CD4-positive, alpha-beta T cell treated with Interleukin-15 for 4 hours (primary cell): Measurements from ENCODE around the gene IL4I1.

ENCODE experiments used
- DNase-seq: peaks from one replicate; pipeline ENCODE4 v3.0.0-alpha.2; 2020; ENCODE audit warnings: low spot score

The IL4I1 gene

DNA sequence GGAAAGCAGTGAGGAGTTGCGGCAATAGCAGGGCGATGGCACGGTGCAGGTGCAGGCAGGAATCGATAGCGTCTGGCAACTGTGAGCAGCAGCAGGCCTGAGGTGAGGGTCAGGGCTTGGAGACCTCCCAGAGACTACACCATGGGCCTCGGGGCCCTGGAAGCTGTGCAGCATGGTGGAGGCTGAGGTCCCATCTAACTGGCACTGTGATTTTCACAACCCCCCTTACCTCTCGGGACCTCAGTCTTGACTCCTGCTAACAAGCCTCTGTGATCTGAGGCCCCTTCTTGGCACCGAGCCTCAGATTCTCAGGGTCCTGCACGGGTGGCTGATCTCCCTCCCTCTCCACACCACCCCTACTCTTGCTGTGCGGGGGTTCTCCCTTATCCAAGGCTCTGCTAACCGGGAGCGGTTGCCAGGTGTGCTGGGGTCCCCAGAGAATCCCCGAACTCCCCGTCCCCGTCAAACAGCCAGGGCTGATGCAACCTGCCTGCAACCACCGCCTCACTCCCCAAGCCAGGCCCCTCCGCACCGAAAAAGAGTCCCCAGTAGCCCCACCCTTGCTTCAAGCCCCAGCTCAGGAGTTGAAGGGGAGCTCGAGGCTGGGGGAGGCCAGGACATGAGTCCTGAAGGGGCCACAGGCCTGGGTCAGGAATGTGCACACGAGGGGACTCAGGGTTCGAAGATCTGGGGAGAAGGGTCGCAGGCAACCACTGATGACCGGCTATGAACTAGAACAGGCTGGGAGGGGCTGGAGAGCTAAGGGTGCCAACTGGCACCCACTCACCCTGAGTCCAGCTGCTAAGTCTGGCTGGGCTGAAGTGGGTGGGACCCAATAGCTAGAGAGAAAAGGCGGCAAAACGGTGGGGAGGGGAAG is 27.6 kb upstream of the IL4I1 start:
- DNase-seq = no peak

DNA sequence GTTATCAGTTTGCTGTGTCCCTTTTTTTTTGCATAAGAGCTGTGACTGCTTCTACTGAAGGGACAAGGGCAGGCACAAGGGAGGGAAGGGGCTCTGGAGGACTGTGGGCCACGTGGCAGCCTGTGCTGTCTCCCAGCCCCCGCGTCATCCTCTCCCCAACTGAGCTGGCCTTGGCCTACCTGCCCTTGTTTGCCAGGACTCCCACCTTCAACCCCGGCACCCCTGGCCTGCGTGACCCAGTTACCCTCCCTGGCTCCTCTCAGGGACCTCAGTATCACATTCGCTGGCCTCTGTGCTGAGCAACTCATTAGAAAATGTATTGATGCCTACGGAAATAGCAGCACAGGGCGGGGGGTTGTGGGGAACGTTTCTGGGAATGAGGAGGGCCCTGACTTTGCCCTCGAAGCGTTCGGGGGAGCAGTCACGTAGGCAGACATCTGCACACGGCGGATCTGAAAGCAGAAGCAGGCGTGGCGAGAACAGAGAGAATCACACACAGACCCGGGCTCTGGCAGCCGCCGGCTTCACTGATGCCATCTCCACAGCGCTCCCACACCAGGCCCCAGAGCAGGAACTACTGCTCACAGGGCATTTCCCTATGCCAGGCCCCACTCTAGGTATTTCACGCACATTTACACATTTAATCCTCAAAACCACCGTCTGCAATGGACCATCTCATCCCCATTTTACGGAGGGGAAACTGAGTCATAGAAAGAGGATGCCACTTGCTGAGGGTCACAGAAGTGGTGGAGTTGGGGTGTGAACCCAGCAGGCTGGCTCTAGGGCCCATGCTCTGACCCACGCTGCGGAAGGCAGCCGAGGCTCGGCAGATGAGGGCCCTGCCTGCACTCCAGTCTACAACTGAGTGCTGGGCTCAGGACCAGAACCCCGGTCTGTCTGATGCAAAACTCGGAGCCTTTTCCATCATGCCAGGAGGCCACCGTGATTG is 26.6 kb upstream of the IL4I1 start:
- no peak for DNase-seq

GRCh38 chr19:49921871-49922795 is 25.4 kb upstream of the IL4I1 start:
- DNase-seq = no peak

GRCh38 chr19:49920624-49921363 is 24.1 kb upstream of the IL4I1 start:
- DNase-seq = no peak

DNA sequence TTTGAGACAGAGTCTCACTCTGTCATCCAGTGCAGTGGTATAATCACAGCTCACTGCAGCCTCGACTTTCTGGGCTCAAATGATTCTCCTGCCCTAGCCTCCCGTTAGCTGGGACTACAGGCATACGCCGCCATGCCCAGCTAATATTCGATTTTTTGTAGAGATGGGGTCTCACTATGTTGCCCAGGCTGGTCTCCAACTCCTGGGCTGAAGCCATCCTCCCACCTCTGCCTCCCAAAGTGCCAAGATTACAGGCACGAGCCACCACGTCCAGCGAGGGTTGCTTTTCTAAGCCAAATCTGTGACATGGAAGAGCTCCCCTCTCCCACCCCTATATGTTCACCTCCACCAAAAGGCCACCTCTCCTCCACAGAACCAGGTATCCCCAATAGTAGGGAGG is 21.4 kb upstream of the IL4I1 start:
- no peak for DNase-seq

- DNase-seq = no peak
Observed at GRCh38 chr19:49916839-49917733, 20.4 kb upstream of the IL4I1 start.

DNA sequence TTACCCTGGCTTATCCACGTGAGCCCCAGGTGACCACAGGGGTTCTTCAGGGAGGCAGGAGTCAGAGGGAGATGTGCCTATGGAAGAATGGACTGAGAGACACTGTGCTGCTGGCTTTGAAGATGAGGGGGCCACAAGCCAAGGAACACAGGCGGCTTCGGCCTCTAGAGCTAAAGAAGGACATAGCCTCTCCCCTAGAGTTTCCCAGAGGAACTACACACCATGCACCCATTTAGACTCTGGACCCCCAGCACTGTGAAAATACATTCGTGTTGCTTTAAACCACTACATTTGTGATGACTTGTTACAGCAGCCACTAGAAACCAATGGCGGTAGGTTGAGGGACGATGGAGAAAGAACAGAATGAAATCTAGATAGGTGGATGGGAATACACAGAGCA is 18.6 kb upstream of the IL4I1 start:
- DNase-seq = no peak

GRCh38 chr19:49913720-49914119 is 17.0 kb upstream of the IL4I1 start:
- no peak for DNase-seq

DNA sequence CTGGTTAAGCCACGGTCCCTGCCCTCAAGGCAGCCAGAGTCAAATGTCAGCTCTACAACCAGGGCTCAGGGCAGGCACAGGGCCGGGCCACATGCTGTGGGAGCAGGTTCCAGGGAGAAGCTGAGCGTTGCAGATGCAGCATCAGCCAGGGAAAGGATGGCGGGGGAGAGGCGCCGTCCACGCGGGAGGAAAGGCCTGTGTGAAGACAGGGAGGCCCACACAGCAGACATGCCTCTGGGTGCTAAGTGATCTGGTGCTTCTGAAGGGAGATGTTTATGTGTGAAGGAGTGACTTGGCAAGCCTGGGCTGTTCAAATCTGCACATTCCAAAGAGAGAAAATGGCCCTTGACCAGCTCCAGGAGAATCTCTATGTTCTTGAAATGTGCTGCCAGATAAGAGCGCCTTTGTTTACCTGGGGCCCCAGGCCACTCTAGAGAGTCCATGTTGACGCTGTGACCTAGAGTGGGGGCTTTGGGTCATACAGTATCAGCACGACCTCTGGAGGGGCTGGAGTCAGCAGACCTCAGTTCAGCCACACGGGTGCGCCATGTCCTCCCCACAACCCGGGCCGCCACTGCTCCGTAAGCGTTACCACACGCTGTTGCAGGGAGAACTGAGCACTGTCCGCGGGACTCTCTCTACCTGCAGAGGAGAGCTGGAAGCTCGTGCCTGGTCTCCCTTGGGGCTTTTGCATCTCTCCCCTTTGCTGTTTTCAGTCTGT is 16.4 kb upstream of the IL4I1 start:
- no peak for DNase-seq

GRCh38 chr19:49911381-49912145 is 14.9 kb upstream of the IL4I1 start:
- DNase-seq = peak; percentile 30

DNA sequence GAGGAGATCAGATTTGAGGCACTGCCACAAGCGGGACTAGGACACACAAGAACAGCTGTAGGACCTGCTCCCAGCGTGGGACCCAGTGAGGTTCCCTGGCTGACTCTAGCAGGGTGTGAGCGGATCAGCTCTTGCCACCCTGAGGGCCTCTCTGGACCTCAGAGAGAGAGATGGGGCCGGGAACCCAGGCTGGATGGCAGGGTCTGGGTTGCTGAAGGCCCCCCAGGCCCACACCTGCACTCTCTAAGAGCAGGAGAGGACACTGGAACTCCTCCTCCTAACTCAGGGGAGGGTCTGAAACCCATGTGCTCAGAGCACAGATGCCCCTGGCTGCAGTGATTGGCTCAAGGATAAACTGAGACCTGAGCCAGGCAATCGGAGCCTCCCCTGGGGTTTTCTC is 13.5 kb upstream of the IL4I1 start:
- DNase-seq = no peak

DNA sequence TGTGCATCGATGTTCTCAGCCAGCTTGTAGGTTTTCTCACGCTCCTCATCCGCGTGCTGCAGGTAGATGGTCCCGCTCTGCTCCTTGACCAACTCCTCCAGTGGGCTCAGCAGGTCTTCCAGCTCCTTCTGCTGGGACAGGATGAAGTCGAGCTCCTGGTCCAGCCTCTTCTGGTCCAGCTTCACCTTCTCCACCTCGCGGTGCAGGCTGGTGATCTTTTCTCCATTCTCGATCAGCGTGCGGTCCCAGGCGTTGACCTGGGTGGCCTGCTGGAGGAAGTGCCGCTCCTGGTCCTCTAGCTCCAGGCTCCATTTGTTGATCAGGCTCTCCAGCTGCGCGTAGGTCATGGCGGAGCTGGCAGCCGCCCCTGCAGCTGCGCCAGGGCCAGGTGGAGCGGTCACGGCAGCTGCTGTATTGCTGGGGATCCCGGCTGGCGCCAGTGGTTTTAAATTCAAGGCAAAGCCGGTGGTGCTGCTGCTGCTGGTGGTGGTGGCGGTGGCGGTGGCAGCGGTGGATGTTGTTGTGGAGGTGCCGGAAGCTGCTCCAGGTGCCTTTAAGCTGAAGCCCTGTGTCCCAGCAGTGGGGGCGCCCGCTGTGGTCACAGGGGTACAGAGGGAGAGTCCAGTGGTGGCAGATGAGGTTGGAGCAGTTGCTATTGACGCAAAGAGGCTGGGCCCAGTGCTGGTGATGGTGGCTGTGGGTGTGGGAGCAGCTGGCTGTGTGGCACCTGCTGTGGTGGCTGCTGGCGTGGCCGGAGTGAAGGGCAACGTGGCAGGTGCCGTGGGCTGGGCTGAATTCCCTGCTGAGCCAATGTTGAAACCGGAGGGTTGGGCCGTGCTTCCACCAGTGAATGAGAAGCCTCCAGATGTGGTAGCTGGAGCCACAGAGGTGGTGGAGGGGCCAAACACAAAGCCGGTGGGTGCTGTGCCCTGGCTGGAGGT is 12.1 kb upstream of the IL4I1 start:
- DNase-seq = no peak

GRCh38 chr19:49907745-49908446 is 11.2 kb upstream of the IL4I1 start:
- no peak for DNase-seq

DNA sequence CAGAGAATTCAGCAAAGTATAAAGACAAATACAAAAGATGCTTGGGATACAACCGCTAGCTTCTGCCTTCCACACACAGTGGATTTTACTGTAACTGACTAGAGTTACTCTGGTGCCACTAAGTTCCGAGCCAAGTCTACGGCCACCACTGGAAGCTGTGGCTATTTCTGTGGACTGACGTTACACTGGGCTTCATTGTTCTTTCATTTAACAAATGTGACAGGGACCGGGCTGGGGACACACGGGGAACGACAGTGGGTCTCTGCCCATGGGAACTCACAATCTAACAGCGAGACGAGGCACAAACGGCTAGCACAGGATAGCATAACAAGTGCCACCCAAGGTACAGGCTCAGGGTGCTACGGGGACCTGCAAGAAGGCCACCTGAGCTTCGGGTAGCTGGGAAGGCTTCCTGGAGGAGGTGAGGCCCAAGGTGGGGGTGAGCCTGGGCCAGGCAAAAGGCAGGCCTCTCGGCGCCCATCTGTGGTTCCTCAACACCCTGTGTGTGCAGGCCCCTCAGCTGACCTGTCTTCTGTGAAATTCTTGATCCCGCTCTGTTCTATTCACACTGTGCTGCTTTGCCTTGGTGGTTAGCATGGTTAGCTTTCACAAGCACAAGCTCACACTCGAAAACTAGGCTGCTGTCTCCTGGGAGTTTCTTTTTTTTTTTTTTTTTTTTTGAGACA is 10.3 kb upstream of the IL4I1 start:
- no peak for DNase-seq

DNA sequence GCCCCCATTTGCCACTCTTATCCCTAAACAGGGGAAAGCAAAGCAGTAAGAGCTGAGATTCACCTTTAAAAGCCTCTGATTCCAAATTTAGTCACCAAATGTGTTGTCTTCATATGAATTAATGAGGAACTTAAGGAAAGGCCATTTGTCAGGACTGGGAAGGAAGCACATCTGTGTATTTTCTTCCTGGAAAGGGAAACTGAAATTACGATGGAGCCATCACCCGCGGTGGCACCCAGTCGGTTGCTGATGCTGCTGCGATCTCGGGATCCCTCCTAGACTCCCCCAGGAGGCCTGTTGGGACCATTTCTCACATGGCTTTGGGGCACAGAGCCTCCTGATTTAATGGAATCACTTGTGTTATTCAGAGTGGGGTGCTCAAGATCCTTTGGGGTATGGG is 7.4 kb upstream of the IL4I1 start:
- DNase-seq = no peak

DNA sequence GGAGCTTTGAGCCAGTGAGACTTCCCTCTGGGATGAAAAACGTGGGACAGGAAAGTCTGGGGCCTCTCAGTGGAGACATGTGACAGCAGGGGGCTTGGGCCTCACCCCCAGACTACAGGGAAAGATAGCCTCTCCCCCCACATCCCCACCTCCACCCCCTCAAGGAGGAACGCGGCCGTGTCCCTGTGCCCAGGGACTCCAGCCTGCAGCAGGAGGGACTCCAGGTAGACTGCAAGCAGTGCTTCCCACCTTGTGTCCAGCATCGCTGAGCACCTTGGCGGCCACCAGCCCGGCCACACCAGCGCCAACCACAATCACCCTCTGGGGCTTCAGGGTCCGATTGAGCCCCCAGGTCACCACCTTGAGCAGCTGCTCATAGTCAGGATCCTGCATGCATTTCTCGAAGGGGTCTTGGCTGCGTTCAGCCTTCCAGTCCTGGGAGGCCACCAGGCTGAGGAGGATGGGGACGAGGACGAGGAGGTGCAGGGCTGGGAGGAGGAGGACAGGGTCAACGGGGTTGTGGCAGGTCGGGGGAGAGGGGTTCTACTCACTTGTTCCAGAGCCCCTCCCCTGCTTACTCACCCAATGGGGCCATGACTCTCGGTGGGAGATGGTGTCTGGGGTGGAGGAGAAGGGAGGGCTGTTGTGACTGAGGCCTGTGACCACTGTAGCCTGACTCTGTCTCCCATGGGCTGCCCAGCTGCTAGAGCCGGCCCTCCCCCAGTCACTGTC is 955 bp downstream of the IL4I1 start:
- DNase-seq = no peak
